HepG2 (cell line): Measurements from ENCODE around the gene COL5A1. TPM values are rescaled to one million over a fixed set of nuclear protein-coding genes. Genes with fewer than 3 reads are reported as not detected.

Experiments used
- ATAC-seq: fragments of 200-7000 bp; cut with Tn5 transposase; 3 replicates; pipeline ENCODE4 v1.9.1; 2020; ENCODE audit warnings: mild to moderate bottlenecking, moderate library complexity
- BruUV-seq: library from RNA; stranded (reverse); fragments of 400-500 nt; replicated peaks from 2 replicates; lab custom pipeline; 2021; lab: Mats Ljungman, UMichigan
- CTCF ChIA-PET: fragments of 300-600 bp; formaldehyde crosslinking; extraction: SDS; loops from one replicate; lab custom pipeline; 2021; ENCODE audit warnings: low total read pairs, inconsistent platforms, low intra/inter-chr PET ratio; lab: Yijun Ruan, JAX
- POLR2A ChIA-PET: fragments of 350-600 bp; sonication (Branson Sonifier 250); formaldehyde crosslinking; loops from one replicate; lab custom pipeline; 2020; ENCODE audit warnings: antibody characterized with exemption, inconsistent platforms; lab: Yijun Ruan, JAX
- DNase-seq: peaks from one replicate; pipeline ENCODE4 v3.0.0-alpha.2; 2015; ENCODE audit warnings: low spot score
- FAIRE-seq: peaks from 3 replicates; lab custom pipeline; 2011; peaks lifted over from hg19 to GRCh38; lab: Jason Lieb, UNC
- H2AFZ ChIP-seq: one replicate; pipeline ENCODE4 v1.6.1; 2011; ENCODE audit warnings: low read length, inconsistent platforms
- H3K27ac ChIP-seq: fragments of 300-600 bp; 3 replicates; pipeline ENCODE4 v1.8.0; 2011; ENCODE audit warnings: mixed run types, mild to moderate bottlenecking, mixed read lengths, low read length, inconsistent platforms; ENCODE audit not compliant: insufficient read depth; ENCODE audit errors: extremely low read length
- H3K27me3 ChIP-seq, 2 experiments: fragments of 200-600 bp in 1 of 2; 2 replicates in 1 of 2; 3 replicates in 1 of 2; pipeline versions ENCODE4 v1.6.0 to v1.8.0; 2011; ENCODE audit warnings: low read length in 2 of 2, mild to moderate bottlenecking in 2 of 2, moderate library complexity in 2 of 2, inconsistent platforms in 1 of 2; ENCODE audit not compliant: insufficient read depth in 2 of 2, control insufficient read depth in 1 of 2
- H3K36me3 ChIP-seq, 2 experiments: fragments of 200-600 bp in 1 of 2; replicated peaks in 1 of 2; 2 replicates in 1 of 2; 3 replicates in 1 of 2; pipeline versions ENCODE4 v1.5.1 to v1.8.0; 2011; ENCODE audit warnings: low read length in 2 of 2, inconsistent platforms in 1 of 2; ENCODE audit not compliant: insufficient read depth in 2 of 2, control insufficient read depth in 1 of 2
- H3K4me1 ChIP-seq: 2 replicates; pipeline ENCODE4 v1.5.1; 2012; ENCODE audit warnings: low read length, inconsistent platforms; ENCODE audit not compliant: insufficient read depth
- H3K4me2 ChIP-seq: 2 replicates; pipeline ENCODE4 v1.6.0; 2011; ENCODE audit warnings: low read depth, low read length, inconsistent platforms
- H3K4me3 ChIP-seq, 3 experiments: fragments of 200-600 bp in 1 of 3; sonication (generic), shearing (Covaris generic) in 1 of 3; replicated peaks in 1 of 3; 2 replicates each; pipeline ENCODE4 v1.5.1; 2011 to 2016; ENCODE audit warnings: low read length in 3 of 3, inconsistent platforms in 2 of 3, low read depth in 2 of 3, mild to moderate bottlenecking in 2 of 3, control low read depth in 1 of 3, mixed read lengths in 1 of 3; ENCODE audit not compliant: insufficient read depth in 1 of 3
- H3K79me2 ChIP-seq: one replicate; pipeline ENCODE4 v1.6.1; 2011; ENCODE audit warnings: low read length, inconsistent platforms; ENCODE audit not compliant: insufficient read depth
- H3K9ac ChIP-seq: 2 replicates; pipeline ENCODE4 v1.6.0; 2011; ENCODE audit warnings: mild to moderate bottlenecking, low read depth, low read length, inconsistent platforms; ENCODE audit not compliant: insufficient read depth
- H3K9me3 ChIP-seq: 2 replicates; pipeline ENCODE4 v1.5.1; 2012; ENCODE audit warnings: mild to moderate bottlenecking, low read length
- H4K20me1 ChIP-seq: 2 replicates; pipeline ENCODE4 v1.6.0; 2011; ENCODE audit warnings: inconsistent platforms, mild to moderate bottlenecking, low read length, moderate library complexity; ENCODE audit not compliant: insufficient read depth
- DZIP1 ChIP-seq: sonication (generic); formaldehyde crosslinking; IDR thresholded peaks from 2 replicates; pipeline ENCODE4 v1.5.0; 2020; ENCODE audit warnings: mild to moderate bottlenecking, missing genetic modification reagents
- GTF2F1 ChIP-seq: fragments of 150-350 bp; IDR thresholded peaks from 2 replicates; pipeline ENCODE4 v1.6.1; 2014; ENCODE audit warnings: low read length
- JUNB ChIP-seq: sonication (generic); formaldehyde crosslinking; IDR thresholded peaks from 2 replicates; pipeline ENCODE4 v1.8.0; 2022; ENCODE audit warnings: missing genetic modification reagents, mild to moderate bottlenecking, borderline replicate concordance
- NR2C2 ChIP-seq: sonication (generic); formaldehyde crosslinking; IDR thresholded peaks from 2 replicates; pipeline ENCODE4 v1.4.0; 2020; ENCODE audit warnings: missing genetic modification reagents, mild to moderate bottlenecking, moderate library complexity, borderline replicate concordance
- NRL ChIP-seq: sonication (generic); formaldehyde crosslinking; IDR thresholded peaks from 2 replicates; pipeline ENCODE4 v1.5.0; 2020; ENCODE audit warnings: missing genetic modification reagents, mild to moderate bottlenecking, moderate library complexity, borderline replicate concordance
- POGZ ChIP-seq: sonication (generic); formaldehyde crosslinking; IDR thresholded peaks from 2 replicates; pipeline ENCODE4 v1.4.0; 2020; ENCODE audit warnings: mild to moderate bottlenecking, missing genetic modification reagents
- RORA ChIP-seq: sonication (generic); formaldehyde crosslinking; IDR thresholded peaks from 2 replicates; pipeline ENCODE4 v1.5.0; 2020; ENCODE audit warnings: mild to moderate bottlenecking, missing genetic modification reagents, moderate library complexity
- ZIK1 ChIP-seq: sonication (generic); formaldehyde crosslinking; IDR thresholded peaks from 2 replicates; pipeline ENCODE4 v1.5.0; 2020; ENCODE audit warnings: mild to moderate bottlenecking, low read depth, missing genetic modification reagents, borderline replicate concordance
- ZNF207 ChIP-seq: fragments of 450-650 bp; IDR thresholded peaks from 2 replicates; pipeline ENCODE4 v1.6.1; 2016; ENCODE audit warnings: antibody characterized with exemption, borderline replicate concordance
- ZNF24 ChIP-seq: fragments of 450-650 bp; IDR thresholded peaks from 2 replicates; pipeline ENCODE4 v1.6.1; 2017; ENCODE audit warnings: antibody characterized with exemption, mild to moderate bottlenecking
- ZNF335 ChIP-seq: sonication (generic); formaldehyde crosslinking; IDR thresholded peaks from 2 replicates; pipeline ENCODE4 v1.4.0; 2020; ENCODE audit warnings: missing genetic modification reagents
- ZNF556 ChIP-seq: sonication (generic); formaldehyde crosslinking; IDR thresholded peaks from 2 replicates; pipeline ENCODE4 v1.4.0; 2020; ENCODE audit warnings: mild to moderate bottlenecking, missing genetic modification reagents, borderline replicate concordance
- ZNF747 ChIP-seq: sonication (generic); formaldehyde crosslinking; IDR thresholded peaks from 2 replicates; pipeline ENCODE4 v1.8.1; 2023; ENCODE audit warnings: missing genetic modification reagents, mild to moderate bottlenecking, borderline replicate concordance
- WGBS: methylation state at CpG from one replicate; pipeline ENCODE4 v1.1.6; 2017; ENCODE audit warnings: low lambda C conversion rate; 5-methylcytosine and 5-hydroxymethylcytosine counted together
- in situ Hi-C: cut with HindIII; loops from 2 replicates; pipeline ENCODE4 v1.10.0; 2017; ENCODE audit warnings: low pct_unique_long_range_greater_than_20kb; ENCODE audit not compliant: extremely low pct_ligation_motif_present
- intact Hi-C: fragments of 100-400 bp; cut with micrococcal nuclease; formaldehyde crosslinking; loops from one replicate; pipeline ENCODE4 v1.10.0; 2022; ENCODE audit not compliant: unreplicated experiment
- polyA plus RNA-seq, 8 experiments: library from polyadenylated mRNA; depleted of rRNA in 3 of 8; stranded (reverse) in 7 of 8; unstranded in 1 of 8; fragments of >200 nt; fragmentation: Illumina TruSeq in 4 of 8; extraction: Trizol in 4 of 8; gene quantifications; 2 replicates each; pipeline versions ENCODE4 v1.2.1 to v1.2.3, GENCODE V29; 2011 to 2016; ENCODE audit warnings: low read depth in 4 of 8, missing spikeins in 1 of 8, mixed read lengths in 1 of 8; ENCODE audit not compliant: insufficient read depth in 1 of 8
- total RNA-seq, 5 experiments: library from RNA; depleted of rRNA; stranded (reverse); fragments of >200 nt; fragmentation: Illumina TruSeq; extraction: Trizol; gene quantifications; 2 replicates each; pipeline ENCODE4 v1.2.3, GENCODE V29; 2016; ENCODE audit warnings: low read depth in 1 of 5

The COL5A1 gene
- total and polyA plus RNA-seq, 2 of the 13 experiments (the other 11 are each of a cell fraction or from before 2014, with no cell fraction given), result not detected

GRCh38 chr9:134726026-134726721 is 84.6 kb downstream of the COL5A1 start:
- WGBS, result 2% methylated on average over 4 of the region's 4 CpGs
- POLR2A ChIA-PET, result no interaction called here

More at GRCh38 chr9:134726026-134726721, 84.6 kb downstream of the COL5A1 start:
- intact Hi-C loops, result no loop called here
- TF ChIP-seq ZNF207 (no peak), RORA (CRISPR knock-in tag) (no peak), ZNF335 (CRISPR knock-in tag) (no peak), DZIP1 (CRISPR knock-in tag) (no peak), GTF2F1 (no peak), JUNB (no peak), ZNF747 (CRISPR knock-in tag) (no peak), ZNF24 (no peak), POGZ (CRISPR knock-in tag) (no peak), NR2C2 (no peak), NRL (CRISPR knock-in tag) (no peak), ZNF556 (no peak), ZIK1 (no peak)
- in situ Hi-C loops, result no loop called here
- no peak overlapping the region for H3K27ac ChIP-seq
- no peak for FAIRE-seq
- CTCF ChIA-PET, result no interaction called here
- no peak overlapping the region for H3K9ac ChIP-seq
- H3K79me2 ChIP-seq, result no peaks in the 10 kb centered on the region
- no peak overlapping the region for H3K4me3 ChIP-seq
- no peak for DNase-seq
- no peaks in the 10 kb centered on the region for H4K20me1 ChIP-seq
- no TSS peak for BruUV-seq
- no peaks in the 10 kb centered on the region for H3K36me3 ChIP-seq
- H3K27me3 ChIP-seq, result peaks cover 9 to 31% of the 10 kb centered on the region in 2 experiments
- no peak overlapping the region for H2AFZ ChIP-seq
- no peaks in the 10 kb centered on the region for H3K4me1 ChIP-seq
- H3K9me3 ChIP-seq, result no peaks in the 10 kb centered on the region
- no peak for ATAC-seq
- no peak overlapping the region for H3K4me2 ChIP-seq
